Panc1 (cell line): Measurements from ENCODE around the gene GHITM. TPM values are rescaled to one million over a fixed set of nuclear protein-coding genes. Genes with fewer than 3 reads are reported as not detected.

Source experiments
- ATAC-seq: fragments of 200-7000 bp; cut with Tn5 transposase; 2 replicates; pipeline ENCODE4 v1.9.1; 2020; ENCODE audit warnings: mild to moderate bottlenecking, moderate library complexity
- BruUV-seq: library from RNA; stranded (reverse); fragments of 400-500 nt; replicated peaks from 2 replicates; lab custom pipeline; 2021; lab: Mats Ljungman, UMichigan
- CTCF ChIA-PET: fragments of 300-600 bp; sonication (Branson Sonifier 250); formaldehyde crosslinking; loops from one replicate; lab custom pipeline; 2022; ENCODE audit warnings: antibody characterized with exemption; lab: Charles Lee
- POLR2A ChIA-PET: fragments of 300-600 bp; sonication (Branson Sonifier 250); formaldehyde crosslinking; loops from one replicate; lab custom pipeline; 2022; ENCODE audit warnings: antibody characterized with exemption; lab: Charles Lee
- DNase-seq: peaks from one replicate; pipeline ENCODE4 v3.0.0-alpha.2; 2010; ENCODE audit warnings: low read depth, low spot score
- H3K27ac ChIP-seq: 2 replicates; pipeline ENCODE4 v1.5.1; 2011; ENCODE audit warnings: mild to moderate bottlenecking, low read length, inconsistent platforms
- H3K27me3 ChIP-seq: fragments of 200-500 bp; sonication (Bioruptor generic); 2 replicates; pipeline ENCODE4 v1.6.0; 2014; ENCODE audit warnings: low read length, inconsistent platforms; ENCODE audit not compliant: control insufficient read depth, insufficient read depth
- H3K36me3 ChIP-seq: fragments of 200-500 bp; sonication (Bioruptor generic); 2 replicates; pipeline ENCODE4 v1.5.1; 2014; ENCODE audit warnings: inconsistent platforms, mild to moderate bottlenecking, low read length, moderate library complexity; ENCODE audit not compliant: control insufficient read depth, insufficient read depth
- H3K4me1 ChIP-seq: 2 replicates; pipeline ENCODE4 v1.5.1; 2011; ENCODE audit warnings: inconsistent platforms, mild to moderate bottlenecking, low read length, moderate library complexity; ENCODE audit not compliant: control insufficient read depth, insufficient read depth
- H3K4me3 ChIP-seq, 2 experiments: 2 replicates each; pipeline ENCODE4 v1.5.1; 2011 to 2012; ENCODE audit warnings: low read depth in 2 of 2, low read length in 2 of 2, mild to moderate bottlenecking in 2 of 2, inconsistent platforms in 1 of 2, moderate library complexity in 1 of 2
- H3K9me3 ChIP-seq: fragments of 200-500 bp; sonication (Bioruptor generic); 2 replicates; pipeline ENCODE4 v1.5.1; 2014; ENCODE audit warnings: low read depth, mild to moderate bottlenecking, inconsistent platforms, low read length, moderate library complexity; ENCODE audit not compliant: control insufficient read depth, insufficient read depth
- CTCF ChIP-seq: fragments of 450-650 bp; IDR thresholded peaks from 2 replicates; pipeline ENCODE4 v1.5.1; 2017; ENCODE audit warnings: mild to moderate bottlenecking
- POLR2AphosphoS5 ChIP-seq: IDR thresholded peaks from 2 replicates; pipeline ENCODE4 v1.6.1; 2012; ENCODE audit warnings: mild to moderate bottlenecking, low read depth, low read length, moderate library complexity
- REST ChIP-seq, 2 experiments: IDR thresholded peaks; 2 replicates each; pipeline ENCODE4 v1.6.1; 2011 to 2012; ENCODE audit warnings: low read depth in 2 of 2, control low read depth in 1 of 2, low read length in 1 of 2, mild to moderate bottlenecking in 1 of 2, moderate library complexity in 1 of 2; ENCODE audit not compliant: insufficient read depth in 1 of 2
- SIN3A ChIP-seq: IDR thresholded peaks from 2 replicates; pipeline ENCODE4 v1.6.1; 2012; ENCODE audit warnings: low read depth, mild to moderate bottlenecking, low read length, moderate library complexity, borderline replicate concordance; ENCODE audit not compliant: insufficient read depth
- TCF7L2 ChIP-seq: IDR thresholded peaks from 2 replicates; pipeline ENCODE4 v1.6.1; 2011; ENCODE audit warnings: mild to moderate bottlenecking, low read depth, low read length, inconsistent platforms
- in situ Hi-C: cut with HindIII; loops from 2 replicates; pipeline ENCODE4 v1.10.0; 2016; ENCODE audit warnings: low sequenced_read_pairs, low pct_unique_long_range_greater_than_20kb
- intact Hi-C: fragments of 100-400 bp; cut with micrococcal nuclease; formaldehyde crosslinking; loops from one replicate; pipeline ENCODE4 v1.10.0; 2022; ENCODE audit not compliant: unreplicated experiment
- total RNA-seq: library from RNA; stranded (reverse); gene quantifications from one replicate; pipeline ENCODE4 v1.2.1, GENCODE V29; 2021; ENCODE audit not compliant: unreplicated experiment

GHITM gene
- total RNA-seq, 1 experiment from 2014 or later, result 188 TPM

DNA sequence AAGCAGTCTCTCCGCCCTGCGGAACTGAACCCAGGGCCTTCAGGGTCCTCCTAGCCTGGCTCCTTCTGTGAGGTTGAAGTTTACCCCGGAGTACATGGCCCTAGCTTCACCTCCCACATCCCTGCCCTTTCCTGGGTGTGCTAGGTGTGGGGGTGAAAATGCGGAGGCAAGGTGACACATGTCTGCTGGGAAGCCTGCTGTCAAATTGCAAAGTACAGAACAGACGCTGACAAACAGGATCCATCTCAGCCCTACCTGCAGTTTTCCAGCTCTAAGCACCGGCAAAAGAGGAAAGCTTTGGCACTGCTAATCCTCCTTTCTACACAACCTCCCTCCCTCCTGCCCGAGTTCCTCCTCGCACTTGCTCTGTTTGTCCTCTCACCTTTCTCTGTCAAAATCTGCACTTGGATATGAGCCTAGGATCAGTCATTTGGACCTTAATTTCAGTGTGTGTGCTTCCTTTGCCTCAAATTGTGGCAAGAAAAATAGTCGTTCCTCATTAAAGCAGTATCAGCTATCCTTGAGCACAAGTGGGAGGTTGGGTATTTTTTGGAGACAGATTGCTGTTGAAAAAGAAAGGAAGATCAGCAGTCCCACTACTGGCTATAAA is 19.9 kb downstream of the GHITM start:
- DNase-seq (no peak), ATAC-seq (no peak)
- no peak overlapping the region for H3K4me3 ChIP-seq
- intact Hi-C loops, result loop anchor here (10.0 kb wide), 1 partner anchor 376 kb away; no protein-coding TSS in a partner anchor
- in situ Hi-C loops, result no loop called here
- ChIA-PET POLR2A (no interaction called here), CTCF (no interaction called here)
- peaks cover 5% of the 10 kb centered on the region; the same call in 1 of the 2 replicates for H3K36me3 ChIP-seq
- no peaks in the 10 kb centered on the region for H3K27me3 ChIP-seq
- H3K9me3 ChIP-seq, result no peaks in the 10 kb centered on the region
- H3K4me1 ChIP-seq, result no peaks in the 10 kb centered on the region
- TF ChIP-seq TCF7L2 (no peak), CTCF (no peak), POLR2AphosphoS5 (no peak), REST (IDR thresholded peaks at IDR 0.05; ENCODE audit: insufficient read depth in 1 of 2, low read depth in 2 of 2, low read length in 1 of 2) (no peak), SIN3A (no peak)
- no peak overlapping the region for H3K27ac ChIP-seq
- no TSS peak for BruUV-seq

GRCh38 chr10:84160663-84161362 is 21.5 kb downstream of the GHITM start:
- intact Hi-C loops, result no loop called here
- BruUV-seq, result no TSS peak
- H3K9me3 ChIP-seq, result no peaks in the 10 kb centered on the region
- no peak overlapping the region for H3K4me3 ChIP-seq
- POLR2A ChIA-PET, result no interaction called here
- in situ Hi-C loops, result no loop called here
- CTCF ChIA-PET, result no interaction called here
- no peaks in the 10 kb centered on the region for H3K36me3 ChIP-seq
- TF ChIP-seq CTCF (peak; percentile 25; the same call in 1 of the 2 replicates), REST (IDR thresholded peaks at IDR 0.05; ENCODE audit: insufficient read depth in 1 of 2, low read depth in 2 of 2, low read length in 1 of 2) (no peak), POLR2AphosphoS5 (no peak), TCF7L2 (no peak)
- H3K4me1 ChIP-seq, result no peaks in the 10 kb centered on the region
- ATAC-seq, result no peak
- H3K27ac ChIP-seq, result no peak overlapping the region
- no peak for DNase-seq
- H3K27me3 ChIP-seq, result no peaks in the 10 kb centered on the region
